Stimulated activated naive CD8-positive, alpha-beta T cell treated with anti-CD3 and anti-CD28 coated beads, Interleukin-15, amount 100 ng/mL, for 72 hours (primary cell): ENCODE data around the gene COL23A1.
"Not testable (repeated sequence)": the region's sequence is repeated elsewhere in the genome, so short reads cannot be mapped to it uniquely, and the experiment has no call there.

ENCODE experiments used
- ATAC-seq: fragments of 150-1000 bp; cut with Tn5 transposase; 2 replicates; pipeline ENCODE4 v1.10.0; 2021; ENCODE audit warnings: mild to moderate bottlenecking, moderate library complexity
- DNase-seq, 2 donors: peaks; one replicate each; pipeline ENCODE4 v3.0.0; 2021 to 2022
- H3K27ac Mint-ChIP-seq, 2 donors: one replicate each; pipeline ENCODE4 v1.8.0; 2022; ENCODE audit warnings: mild to moderate bottlenecking in 2 of 2, mixed read lengths in 2 of 2, moderate library complexity in 2 of 2
- H3K27me3 Mint-ChIP-seq: one replicate; pipeline ENCODE4 v1.8.0; 2022; ENCODE audit warnings: mixed read lengths
- H3K4me1 Mint-ChIP-seq: one replicate; pipeline ENCODE4 v1.8.0; 2022; ENCODE audit warnings: mild to moderate bottlenecking, mixed read lengths
- H3K4me3 Mint-ChIP-seq, 2 donors: one replicate each; pipeline ENCODE4 v1.8.0; 2022; ENCODE audit warnings: mild to moderate bottlenecking in 2 of 2, mixed read lengths in 2 of 2, moderate library complexity in 1 of 2
- H3K9me3 Mint-ChIP-seq, 2 donors: one replicate each; pipeline ENCODE4 v1.8.0; 2022; ENCODE audit warnings: mixed read lengths in 2 of 2

COL23A1 gene

GRCh38 chr5:178318382-178318781 lies 271.8 kb downstream of the COL23A1 start:
- no peak for ATAC-seq
- no peak overlapping the region for H3K4me3 Mint-ChIP-seq
- H3K4me1 Mint-ChIP-seq, result no peaks in the 10 kb centered on the region
- no peaks in the 10 kb centered on the region for H3K27me3 Mint-ChIP-seq
- no peak for DNase-seq
- peaks cover 11 to 16% of the 10 kb centered on the region in 2 donors for H3K9me3 Mint-ChIP-seq
- H3K27ac Mint-ChIP-seq, result no peak overlapping the region

- H3K27ac Mint-ChIP-seq, H3K4me3 Mint-ChIP-seq, H3K4me1 Mint-ChIP-seq, ATAC-seq, DNase-seq, H3K27me3 Mint-ChIP-seq: not testable (repeated sequence)
- peaks cover 11 to 16% of the 10 kb centered on the region in 2 donors for H3K9me3 Mint-ChIP-seq
Observed at GRCh38 chr5:178317727-178318126, 272.5 kb downstream of the COL23A1 start.

GRCh38 chr5:178314961-178315820 lies 275.0 kb downstream of the COL23A1 start:
- H3K9me3 Mint-ChIP-seq, result peaks cover 11 to 16% of the 10 kb centered on the region in 2 donors
- no peak for DNase-seq
- H3K27me3 Mint-ChIP-seq, result no peaks in the 10 kb centered on the region
- no peak overlapping the region for H3K4me3 Mint-ChIP-seq
- ATAC-seq, result no peak
- H3K4me1 Mint-ChIP-seq, result no peaks in the 10 kb centered on the region
- H3K27ac Mint-ChIP-seq, result no peak overlapping the region

- DNase-seq (no peak), ATAC-seq (no peak)
- no peak overlapping the region for H3K4me3 Mint-ChIP-seq
- no peaks in the 10 kb centered on the region for H3K4me1 Mint-ChIP-seq
- peaks cover 11 to 16% of the 10 kb centered on the region in 2 donors for H3K9me3 Mint-ChIP-seq
- H3K27ac Mint-ChIP-seq, result no peak overlapping the region
- H3K27me3 Mint-ChIP-seq, result no peaks in the 10 kb centered on the region
Observed at GRCh38 chr5:178314061-178314660, 276.0 kb downstream of the COL23A1 start.

GRCh38 chr5:178313316-178313715 lies 276.9 kb downstream of the COL23A1 start:
- Mint-ChIP-seq H3K4me3 (no peak overlapping the region), H3K27ac (no peak overlapping the region), H3K4me1 (no peaks in the 10 kb centered on the region), H3K9me3 (peaks cover 11 to 16% of the 10 kb centered on the region in 2 donors), H3K27me3 (no peaks in the 10 kb centered on the region)
- ATAC-seq, result no peak
- no peak for DNase-seq

GRCh38 chr5:178312880-178313282 lies 277.3 kb downstream of the COL23A1 start:
- DNase-seq (no peak), ATAC-seq (no peak)
- Mint-ChIP-seq H3K9me3 (peaks cover 11 to 12% of the 10 kb centered on the region in 2 donors), H3K27ac (no peak overlapping the region), H3K4me1 (no peaks in the 10 kb centered on the region), H3K27me3 (no peaks in the 10 kb centered on the region), H3K4me3 (no peak overlapping the region)

GRCh38 chr5:178310130-178310865 lies 279.9 kb downstream of the COL23A1 start:
- Mint-ChIP-seq H3K9me3 (no peaks in the 10 kb centered on the region), H3K27me3 (peaks cover 13% of the 10 kb centered on the region), H3K4me1 (no peaks in the 10 kb centered on the region), H3K4me3 (no peak overlapping the region), H3K27ac (no peak overlapping the region)
- ATAC-seq, result no peak
- DNase-seq, result no peak

GRCh38 chr5:178309271-178310013 lies 280.8 kb downstream of the COL23A1 start:
- Mint-ChIP-seq H3K9me3 (no peaks in the 10 kb centered on the region), H3K27ac (no peak overlapping the region), H3K27me3 (peaks cover 16% of the 10 kb centered on the region), H3K4me3 (no peak overlapping the region), H3K4me1 (no peaks in the 10 kb centered on the region)
- ATAC-seq, result no peak
- no peak for DNase-seq

- Mint-ChIP-seq H3K9me3 (no peaks in the 10 kb centered on the region), H3K27me3 (peaks cover 16% of the 10 kb centered on the region)
- ATAC-seq, result no peak
Observed at GRCh38 chr5:178308541-178309092, 281.6 kb downstream of the COL23A1 start.

GRCh38 chr5:178307267-178308045 lies 282.7 kb downstream of the COL23A1 start:
- no peaks in the 10 kb centered on the region for H3K4me1 Mint-ChIP-seq
- no peak for ATAC-seq

More at GRCh38 chr5:178308541-178309092, 281.6 kb downstream of the COL23A1 start:
- no peak overlapping the region for H3K27ac Mint-ChIP-seq
- DNase-seq, result no peak
- no peaks in the 10 kb centered on the region for H3K4me1 Mint-ChIP-seq
- no peak overlapping the region for H3K4me3 Mint-ChIP-seq

GRCh38 chr5:178306430-178307225 lies 283.6 kb downstream of the COL23A1 start:
- Mint-ChIP-seq H3K4me3 (no peak overlapping the region), H3K9me3 (peaks cover 2 to 3% of the 10 kb centered on the region in 2 donors), H3K27me3 (peaks cover 16% of the 10 kb centered on the region), H3K4me1 (no peaks in the 10 kb centered on the region), H3K27ac (no peak overlapping the region)
- ATAC-seq, result no peak
- DNase-seq, result no peak

More at GRCh38 chr5:178307267-178308045, 282.7 kb downstream of the COL23A1 start:
- H3K27me3 Mint-ChIP-seq, result peaks cover 16% of the 10 kb centered on the region
- no peak for DNase-seq
- no peak overlapping the region for H3K4me3 Mint-ChIP-seq
- peak overlapping the region in 1 of 2 donors; percentile 4 for H3K27ac Mint-ChIP-seq
- no peaks in the 10 kb centered on the region for H3K9me3 Mint-ChIP-seq

- ATAC-seq (no peak), DNase-seq (no peak)
- Mint-ChIP-seq H3K9me3 (peaks cover 10 to 11% of the 10 kb centered on the region in 2 donors), H3K27me3 (peaks cover 16% of the 10 kb centered on the region), H3K4me1 (no peaks in the 10 kb centered on the region), H3K4me3 (no peak overlapping the region), H3K27ac (peak overlapping the region in 1 of 2 donors; percentile 27)
Observed at GRCh38 chr5:178305801-178306200, 284.4 kb downstream of the COL23A1 start.

- peaks cover 11 to 12% of the 10 kb centered on the region in 2 donors for H3K9me3 Mint-ChIP-seq
- no peak overlapping the region for H3K4me3 Mint-ChIP-seq
- peaks cover 16% of the 10 kb centered on the region for H3K27me3 Mint-ChIP-seq
- ATAC-seq (no peak), DNase-seq (no peak)
- no peaks in the 10 kb centered on the region for H3K4me1 Mint-ChIP-seq
- H3K27ac Mint-ChIP-seq, result no peak overlapping the region
Observed at GRCh38 chr5:178304761-178305645, 285.2 kb downstream of the COL23A1 start.
